ENCODE results near the gene CD247. TPM values are rescaled to one million over a fixed set of nuclear protein-coding genes. Genes with fewer than 3 reads are reported as not detected.

CD247 gene
- total and polyA plus RNA-seq, 10 of the 15 experiments (the other 5 are each of a cell fraction or from before 2014, with no cell fraction given), result 0.10 to 0.77 (median 0.30) TPM

DNA sequence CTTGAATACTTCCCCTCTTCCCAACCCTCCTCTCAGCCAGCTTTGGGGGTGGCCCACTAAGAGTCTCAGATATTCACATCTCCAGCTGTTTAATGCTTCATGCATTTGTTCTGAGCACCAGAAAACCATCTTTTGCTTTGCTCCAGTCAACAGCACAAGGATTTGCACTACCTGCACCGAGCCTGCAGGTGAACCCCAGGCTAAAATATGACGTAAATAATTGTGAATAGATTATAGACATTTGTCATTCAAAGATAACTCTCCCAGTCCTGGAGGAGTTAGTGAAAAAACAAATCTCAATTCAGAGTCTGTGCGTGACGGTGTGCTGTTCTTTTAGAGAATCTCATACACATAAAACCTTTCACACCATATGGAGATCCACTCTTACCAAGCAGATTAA, 7.4 kb downstream of the CD247 start (continued):
- TF ChIP-seq NR2F1 (conservative IDR thresholded peaks at IDR 0.05), result no peak

DNA sequence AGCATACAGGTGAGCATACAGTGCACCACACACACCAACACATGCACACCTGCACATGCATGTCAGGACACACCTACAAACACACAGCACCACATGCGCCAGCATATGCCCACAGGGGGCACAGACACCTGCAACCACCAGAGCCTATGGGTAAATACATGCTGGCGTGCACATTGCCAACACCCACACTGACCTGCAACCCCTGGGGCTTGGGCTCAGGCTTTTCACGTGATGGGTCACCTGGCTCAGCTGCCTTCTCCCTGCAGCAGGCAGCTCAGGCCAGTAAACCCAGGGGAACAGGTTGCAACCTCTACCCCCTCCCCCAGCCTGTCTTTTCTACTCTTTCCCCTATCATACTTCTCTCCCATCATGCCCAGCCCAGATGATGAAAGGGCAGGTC, 8.1 kb downstream of the CD247 start:
- SMC1A ChIA-PET (ENCODE audit: uncharacterized antibody, unreplicated experiment), result no interaction called here
- 0% methylated on average over 3 of the region's 3 CpGs for WGBS (ENCODE audit: insufficient coverage, insufficient replicate concordance, low lambda C conversion rate, missing lambda C conversion rate)
- CTCF ChIA-PET, result interaction anchor here (1.1 kb wide), 1 partner anchor 30 kb away, joined by 3 read pairs; no protein-coding TSS in a partner anchor
- in situ Hi-C loops (cut with MboI) (no loop called here), intact Hi-C loops (cut with micrococcal nuclease; ENCODE audit: unreplicated experiment) (no loop called here)
- no TSS peak for BruUV-seq (replicated peaks)
- H3K4me3 ChIP-seq, result no peak overlapping the region
- H4K20me1 ChIP-seq (ENCODE audit: control insufficient read depth, insufficient read depth), result no peaks in the 10 kb centered on the region
- no peaks in the 10 kb centered on the region; a peak in 1 of 4 replicates for H3K27me3 ChIP-seq (replicated peaks in 1 of 2; ENCODE audit: control insufficient read depth in 2 of 2, insufficient read depth in 2 of 2, low read length in 1 of 2)
- DNase-seq (ENCODE audit: low read depth, low spot score) (no peak), FAIRE-seq (no peak), ATAC-seq (no peak)
- TF ChIP-seq FOXK2 (IDR thresholded peaks at IDR 0.05), result no peak
- no peak for TF ChIP-seq EED (IDR thresholded peaks at IDR 0.05; ENCODE audit: low read depth)
- TF ChIP-seq POLR2A (IDR thresholded peaks at IDR 0.05; ENCODE audit: low read depth, low read length), result no peak
- TF ChIP-seq GATAD2B (conservative IDR thresholded peaks at IDR 0.05; ENCODE audit: low read depth), result no peak
- no peak for TF ChIP-seq HDAC6 (IDR thresholded peaks at IDR 0.05; ENCODE audit: unreplicated experiment)
- no peaks in the 10 kb centered on the region for H3K79me2 ChIP-seq (ENCODE audit: control insufficient read depth, insufficient read depth, low read length)
- H3K9ac ChIP-seq (ENCODE audit: control insufficient read depth, insufficient read depth, low read length), result no peak overlapping the region
- H2AFZ ChIP-seq (ENCODE audit: control insufficient read depth, low read depth, low read length), result no peak overlapping the region
- H3K36me3 ChIP-seq (ENCODE audit: control insufficient read depth in 2 of 2, insufficient read depth in 2 of 2, low read length in 1 of 2), result no peaks in the 10 kb centered on the region
- H3K27ac ChIP-seq (ENCODE audit: control insufficient read depth, insufficient read depth), result no peak overlapping the region
- no peaks in the 10 kb centered on the region for H3K9me3 ChIP-seq (replicated peaks; ENCODE audit: control insufficient read depth, insufficient read depth, low read length)
- RAD21 ChIA-PET (ENCODE audit: unreplicated experiment), result no interaction called here
- H3K4me1 ChIP-seq (ENCODE audit: control insufficient read depth, insufficient read depth, low read length), result no peaks in the 10 kb centered on the region
- POLR2A ChIA-PET, result no interaction called here
- H3K4me2 ChIP-seq (ENCODE audit: control insufficient read depth, insufficient read depth), result no peak overlapping the region

DNA sequence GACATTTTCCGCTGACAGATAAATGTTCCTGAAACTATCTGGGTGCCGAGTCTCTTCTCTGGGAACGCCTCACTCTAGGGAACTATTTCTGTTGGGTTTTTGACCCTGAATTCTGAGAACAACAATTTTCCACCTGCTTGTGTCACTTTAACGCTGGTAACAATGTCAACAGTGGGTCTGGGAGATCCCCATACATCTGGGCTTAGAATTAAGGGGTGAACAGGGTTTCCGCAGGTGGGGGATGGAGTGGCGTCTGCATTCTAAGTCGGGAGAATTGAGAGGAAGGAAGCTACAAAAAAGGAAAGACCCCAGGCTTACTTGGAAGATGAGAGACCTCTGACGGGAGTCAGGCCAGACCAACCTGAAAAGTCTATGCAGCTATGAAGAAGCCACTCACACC, 8.7 kb downstream of the CD247 start:
- Histone ChIP-seq H3K4me1 (ENCODE audit: control insufficient read depth, insufficient read depth, low read length) (no peaks in the 10 kb centered on the region), H3K4me2 (ENCODE audit: control insufficient read depth, insufficient read depth) (no peak overlapping the region), H3K27ac (ENCODE audit: control insufficient read depth, insufficient read depth) (no peak overlapping the region), H4K20me1 (ENCODE audit: control insufficient read depth, insufficient read depth) (no peaks in the 10 kb centered on the region), H3K79me2 (ENCODE audit: control insufficient read depth, insufficient read depth, low read length) (no peaks in the 10 kb centered on the region), H3K9ac (ENCODE audit: control insufficient read depth, insufficient read depth, low read length) (no peak overlapping the region), H3K36me3 (ENCODE audit: control insufficient read depth in 2 of 2, insufficient read depth in 2 of 2, low read length in 1 of 2) (no peaks in the 10 kb centered on the region), H3K4me3 (no peak overlapping the region), H2AFZ (ENCODE audit: control insufficient read depth, low read depth, low read length) (no peak overlapping the region), H3K9me3 (replicated peaks; ENCODE audit: control insufficient read depth, insufficient read depth, low read length) (no peaks in the 10 kb centered on the region), H3K27me3 (replicated peaks in 1 of 2; ENCODE audit: control insufficient read depth in 2 of 2, insufficient read depth in 2 of 2, low read length in 1 of 2) (no peaks in the 10 kb centered on the region; a peak in 1 of 4 replicates)
- ChIA-PET POLR2A (no interaction called here), CTCF (interaction anchor here (1.1 kb wide), 1 partner anchor 31 kb away, joined by 3 read pairs; no protein-coding TSS in a partner anchor), SMC1A (ENCODE audit: uncharacterized antibody, unreplicated experiment) (no interaction called here), RAD21 (ENCODE audit: unreplicated experiment) (no interaction called here)
- in situ Hi-C loops (cut with MboI), result no loop called here
- intact Hi-C loops (cut with micrococcal nuclease; ENCODE audit: unreplicated experiment), result no loop called here
- TF ChIP-seq NFYB (IDR thresholded peaks at IDR 0.05; ENCODE audit: insufficient read depth, low read depth, low read length) (no peak), ZBED1 (IDR thresholded peaks at IDR 0.05; ENCODE audit: borderline replicate concordance) (no peak)
- DNase-seq (ENCODE audit: low read depth, low spot score) (no peak), ATAC-seq (no peak), FAIRE-seq (no peak)
- 26% methylated on average over 8 of the region's 8 CpGs for WGBS (ENCODE audit: insufficient coverage, insufficient replicate concordance, low lambda C conversion rate, missing lambda C conversion rate)
- no TSS peak for BruUV-seq (replicated peaks)
